Activated CD8-positive, alpha-beta memory T cell treated with anti-CD3 and anti-CD28 coated beads for 1 hour (primary cell): ENCODE measurements around the gene PIGU.
"Not testable (repeated sequence)": the region's sequence is repeated elsewhere in the genome, so short reads cannot be mapped to it uniquely, and the experiment has no call there.

Source experiments
- DNase-seq, 2 donors: peaks; one replicate each; pipeline ENCODE4 v3.0.0-alpha.2; 2020; ENCODE audit warnings: low read depth in 1 of 2; ENCODE audit errors: extremely low read depth in 1 of 2

PIGU gene

GRCh38 chr20:34706912-34707784, 30.3 kb upstream of the PIGU start:
- no peak for DNase-seq

DNA sequence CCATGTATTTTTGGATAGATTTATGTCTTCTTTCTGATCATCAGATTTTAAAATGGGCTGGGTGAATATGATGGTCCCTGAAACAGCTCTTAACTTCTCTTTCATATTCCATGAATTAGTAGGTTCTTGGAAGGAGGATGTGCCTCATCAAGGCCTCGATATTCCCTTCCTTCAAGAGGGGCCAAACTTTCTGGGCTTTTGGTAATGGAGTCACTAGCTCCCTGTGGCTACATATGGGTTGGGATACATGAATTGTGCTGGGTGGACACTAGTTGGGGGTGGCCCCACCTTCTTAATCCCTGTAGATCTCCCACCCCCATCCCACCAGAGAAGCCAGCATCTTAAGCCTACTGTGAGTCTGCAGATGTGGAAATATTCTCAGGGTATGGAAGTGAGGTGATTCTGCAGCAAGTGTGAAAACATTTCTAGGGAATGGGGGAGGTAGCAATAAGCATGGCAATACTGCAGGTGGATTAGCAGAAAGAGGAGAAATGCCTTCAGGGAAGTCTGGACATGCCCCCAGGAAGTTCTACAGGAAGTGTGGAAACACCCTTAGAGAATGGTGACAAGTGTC, 29.5 kb upstream of the PIGU start:
- no peak for DNase-seq

GRCh38 chr20:34705397-34706301, 28.8 kb upstream of the PIGU start:
- no peak for DNase-seq

DNA sequence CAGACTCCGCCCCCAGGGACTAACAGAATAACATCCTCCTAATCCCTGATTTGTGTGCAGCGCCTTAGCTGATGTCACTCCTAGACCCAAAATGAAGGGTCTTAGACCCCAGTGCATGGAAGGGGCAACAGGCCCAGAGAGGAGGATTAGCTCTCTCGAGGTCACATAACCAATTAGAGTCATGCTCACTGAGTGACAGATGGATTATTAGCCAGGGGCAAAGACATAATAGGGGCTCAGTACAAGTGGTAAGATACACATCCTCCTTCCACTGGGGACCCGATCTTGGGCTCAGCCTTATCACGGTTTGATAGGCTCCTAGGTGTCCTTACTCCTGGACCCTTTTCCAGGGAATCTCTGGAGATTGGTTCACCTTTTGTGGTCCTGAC, 28.1 kb upstream of the PIGU start:
- no peak for DNase-seq

- DNase-seq: peak; percentile 79 to 81
Measured at GRCh38 chr20:34704177-34705007, 27.5 kb upstream of the PIGU start, which contains the start of gene TP53INP2. TP53INP2 (plus strand) TSS chr20:34704344; CDS start chr20:34708740, 4,396 bp downstream.

DNA sequence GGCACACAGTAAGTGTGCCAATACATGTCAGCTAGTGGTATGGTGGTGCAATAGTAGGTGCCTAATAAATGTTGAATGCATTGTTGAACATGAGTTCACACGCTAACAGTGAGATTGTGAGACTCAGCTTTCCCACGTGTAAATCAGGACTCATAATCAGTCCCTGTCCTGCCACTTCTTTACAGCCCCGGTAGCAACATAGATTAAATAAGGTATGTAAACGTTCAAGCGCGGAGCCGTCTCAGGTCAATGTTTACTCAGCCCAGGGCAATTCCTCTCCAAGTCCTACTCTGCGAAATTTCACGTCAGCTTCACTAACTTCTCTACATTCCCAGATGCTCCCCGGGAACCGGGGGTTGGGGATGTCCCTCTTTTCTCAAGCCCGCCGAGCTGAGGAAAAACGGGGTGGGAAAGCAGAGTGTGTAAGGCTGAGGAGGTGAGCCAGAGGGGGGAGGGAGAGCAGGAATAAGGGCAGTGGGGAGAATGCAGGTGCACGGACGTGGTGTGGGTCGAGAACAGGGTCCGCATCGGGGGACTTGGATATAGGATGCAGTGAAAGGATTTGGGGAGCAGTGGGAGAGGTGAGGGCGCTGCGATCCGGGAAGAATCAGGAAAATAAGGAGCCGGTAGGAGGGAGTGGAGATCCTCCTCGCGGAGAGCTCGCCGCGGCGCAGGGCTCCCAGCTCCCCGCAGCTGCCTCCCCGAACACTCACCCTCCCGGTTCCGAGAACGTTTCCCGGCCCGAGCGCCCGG, 26.7 kb upstream of the PIGU start:
- peak in 1 of 2 donors; percentile 2 for DNase-seq

DNA sequence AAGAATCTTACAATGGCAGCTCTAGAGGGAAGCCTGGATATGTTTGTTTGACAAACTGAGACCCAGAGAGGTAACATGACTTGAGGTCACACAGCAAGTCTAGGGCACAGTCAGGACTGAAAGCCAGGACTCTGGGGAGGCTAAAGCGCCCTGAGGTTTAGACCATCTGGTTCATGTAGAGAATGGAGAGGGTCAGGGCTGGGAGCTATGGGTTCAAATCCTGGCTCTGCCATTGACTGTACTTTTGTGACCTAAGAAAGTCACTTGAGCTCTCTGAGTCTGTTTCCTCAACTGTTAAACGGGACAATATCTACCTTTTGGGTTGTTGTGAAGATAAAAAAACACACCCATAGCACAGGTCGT, 26.1 kb upstream of the PIGU start:
- DNase-seq: no peak

- no peak for DNase-seq
Measured at GRCh38 chr20:34701405-34702085, 24.7 kb upstream of the PIGU start.

DNA sequence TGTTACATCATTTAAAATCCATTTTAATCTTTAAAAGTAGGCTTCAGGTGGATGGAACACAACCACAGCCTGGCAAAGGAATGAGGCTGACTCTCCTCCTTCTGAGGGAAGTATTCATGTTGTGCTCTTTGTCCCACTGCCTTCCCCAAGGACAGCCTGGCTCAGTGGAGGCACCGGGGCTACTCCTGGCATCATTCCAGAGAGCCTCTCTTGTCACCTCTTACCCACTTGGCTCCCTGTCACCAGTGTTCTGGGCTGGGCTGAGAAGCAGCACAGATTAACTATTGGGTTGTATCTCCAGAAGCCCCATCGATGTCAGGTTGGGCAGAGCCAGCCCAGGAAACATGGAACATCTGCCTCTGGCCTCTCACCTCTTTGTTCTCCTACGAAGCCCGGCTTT, 16.5 kb upstream of the PIGU start:
- no peak for DNase-seq

GRCh38 chr20:34691838-34692237, 14.9 kb upstream of the PIGU start:
- no peak for DNase-seq

DNA sequence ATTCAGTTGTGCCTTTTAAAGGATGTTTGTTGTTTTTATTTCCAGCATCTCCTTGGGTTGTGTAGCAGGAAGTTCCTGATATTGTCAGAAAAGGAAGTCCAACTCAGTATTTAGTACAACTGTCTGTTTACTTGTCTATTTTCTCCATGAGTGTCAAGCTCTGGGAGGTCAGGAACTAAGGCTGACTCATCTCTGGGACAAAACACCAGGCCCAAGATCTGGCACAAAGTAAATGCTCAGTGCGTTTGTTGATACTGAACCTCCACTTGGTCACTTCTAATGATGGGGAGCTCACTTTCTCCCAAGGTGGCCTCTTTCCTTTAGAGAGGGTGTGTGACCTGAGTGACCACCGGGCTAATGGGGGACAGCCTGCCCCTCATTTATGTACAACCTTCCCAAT, 12.6 kb upstream of the PIGU start:
- DNase-seq: no peak

DNA sequence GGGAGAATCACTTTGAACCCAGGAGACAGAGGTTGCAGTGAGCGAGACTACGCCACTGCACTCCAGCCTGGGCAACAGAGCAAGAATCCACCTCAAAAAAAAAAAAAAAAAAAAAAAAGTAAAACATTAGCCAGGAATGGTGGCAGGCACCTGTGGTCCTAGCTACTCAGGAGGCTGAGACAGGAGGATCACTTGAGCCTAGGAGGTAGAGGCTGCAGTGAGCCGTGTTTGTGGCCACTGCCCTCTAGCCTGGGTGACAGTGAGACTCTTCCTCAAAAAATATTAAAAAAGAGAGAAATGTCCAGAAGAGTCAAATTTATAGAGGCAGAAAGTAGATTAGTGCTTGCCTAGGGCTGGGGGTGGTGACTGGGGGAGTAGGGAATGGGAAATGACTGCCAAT, 6.8 kb upstream of the PIGU start:
- DNase-seq: no peak

GRCh38 chr20:34680586-34681175, 3.8 kb upstream of the PIGU start:
- no peak for DNase-seq

DNA sequence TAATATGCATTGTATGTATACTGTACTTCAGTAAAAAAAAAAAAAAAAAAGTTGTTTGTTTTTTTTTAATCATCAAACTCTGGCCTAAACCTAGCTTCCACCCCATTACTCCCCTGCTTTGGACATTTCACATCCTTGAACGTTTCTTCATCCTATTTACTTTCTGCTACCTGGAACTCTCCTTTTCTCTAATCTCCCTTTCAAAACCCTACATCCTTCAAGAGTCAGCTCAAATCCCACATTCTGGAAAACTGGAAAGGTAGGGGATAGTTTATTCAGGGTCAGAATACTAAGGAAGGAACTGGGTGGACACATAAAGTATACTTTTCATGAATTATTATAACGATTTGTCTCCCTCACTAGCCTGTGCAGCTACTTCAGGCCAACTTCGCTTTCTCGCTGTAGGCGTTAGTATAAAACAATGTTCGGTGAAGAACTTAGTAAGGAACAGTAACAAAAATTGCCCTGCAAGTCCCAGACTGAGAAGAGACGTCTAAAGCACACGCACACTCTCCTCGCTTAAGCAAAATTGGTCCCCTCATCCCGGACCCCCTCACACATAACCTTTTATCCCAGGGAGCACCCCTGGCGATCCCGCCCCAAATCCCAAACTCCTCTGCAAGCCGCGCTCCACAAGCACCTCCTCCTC, 775 bp downstream of the PIGU start:
- DNase-seq: no peak

DNA sequence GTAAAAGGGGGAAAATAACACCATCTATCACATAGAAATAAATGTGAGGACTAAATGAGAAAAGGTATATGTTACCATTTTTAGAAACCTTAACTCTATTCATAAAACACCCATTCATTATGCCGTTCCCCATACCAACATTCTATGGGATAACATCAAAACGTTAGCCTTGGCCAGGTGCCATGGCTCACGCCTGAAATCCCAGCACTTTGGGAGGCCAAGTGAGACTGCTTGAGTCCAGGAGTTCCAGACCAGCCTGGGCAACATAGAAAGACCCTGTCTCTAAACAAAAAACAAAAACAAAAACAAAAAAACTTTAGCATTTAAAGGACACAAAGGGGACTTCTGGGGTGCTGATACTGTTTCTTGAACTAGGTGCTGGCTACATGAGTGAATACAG, 1.3 kb downstream of the PIGU start:
- no peak for DNase-seq

- no peak for DNase-seq
Measured at GRCh38 chr20:34673412-34673811, 3.5 kb downstream of the PIGU start.

DNA sequence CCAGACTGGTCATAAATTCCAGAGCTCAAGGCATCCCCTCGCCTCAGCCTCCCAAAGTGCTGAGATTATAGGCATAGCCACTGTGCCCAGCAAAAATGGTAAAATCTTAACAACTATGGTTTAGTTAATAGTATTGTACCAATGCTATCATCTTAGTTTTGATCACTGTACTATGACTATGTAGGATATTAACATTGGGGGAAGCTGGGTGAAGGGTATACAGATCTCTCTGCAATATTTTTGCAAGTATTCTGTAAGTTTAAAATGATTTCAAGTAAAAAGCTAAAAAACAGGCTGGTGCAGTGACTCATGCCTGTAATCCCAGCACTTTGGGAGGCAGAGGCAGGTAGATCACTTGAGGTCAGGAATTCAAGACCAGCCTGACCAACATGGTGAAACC, 7.8 kb downstream of the PIGU start:
- DNase-seq: no peak

DNA sequence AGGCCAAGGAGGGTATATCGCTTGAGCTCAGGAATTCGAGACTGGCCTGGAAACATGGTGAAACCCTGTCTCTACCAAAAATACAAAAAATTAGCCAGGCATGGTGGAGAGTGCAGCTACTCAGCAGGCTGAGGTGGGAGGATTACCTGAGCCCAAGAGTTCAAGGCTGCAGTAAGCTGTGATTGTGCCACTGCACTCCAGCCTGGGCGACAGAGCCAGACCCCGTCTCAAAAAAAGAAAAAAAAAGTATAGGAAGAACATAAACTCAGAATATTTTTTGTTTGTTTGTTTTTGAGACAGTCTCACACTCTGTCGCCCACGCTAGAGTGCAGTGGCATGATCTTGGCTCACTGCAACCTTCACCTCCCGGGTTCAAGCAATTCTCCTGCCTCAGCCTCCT, 12.1 kb downstream of the PIGU start:
- not testable (repeated sequence) for DNase-seq
